Loucy (cell line): ENCODE measurements around the gene PPP4R2.

Source experiments
- H2AFZ ChIP-seq: fragments of 200-600 bp; sonication (generic); 2 replicates; pipeline ENCODE4 v1.6.0; 2016; ENCODE audit warnings: antibody characterized with exemption, mild to moderate bottlenecking, low read length, moderate library complexity
- H3F3A ChIP-seq: fragments of 200-600 bp; 2 replicates; pipeline ENCODE4 v1.6.0; 2016; ENCODE audit warnings: antibody characterized with exemption, low read depth, mild to moderate bottlenecking
- H3K27me3 ChIP-seq: fragments of 200-600 bp; sonication (generic); 2 replicates; pipeline ENCODE4 v1.6.1; 2014; ENCODE audit warnings: low read length, mild to moderate bottlenecking; ENCODE audit not compliant: insufficient read depth, poor library complexity, severe bottlenecking
- H3K36me3 ChIP-seq: fragments of 200-600 bp; sonication (generic); 2 replicates; pipeline ENCODE4 v1.6.1; 2016; ENCODE audit warnings: low read length; ENCODE audit not compliant: insufficient read depth
- H3K4me1 ChIP-seq: fragments of 200-600 bp; sonication (generic); 2 replicates; pipeline ENCODE4 v1.5.1; 2014; ENCODE audit warnings: low read length, mild to moderate bottlenecking; ENCODE audit not compliant: insufficient read depth, poor library complexity, severe bottlenecking
- H3K4me2 ChIP-seq: fragments of 200-600 bp; sonication (generic); 2 replicates; pipeline ENCODE4 v1.6.0; 2014; ENCODE audit warnings: antibody characterized with exemption, low read length, low read depth, mild to moderate bottlenecking; ENCODE audit not compliant: poor library complexity, severe bottlenecking
- H3K4me3 ChIP-seq: fragments of 200-600 bp; sonication (generic); 2 replicates; pipeline ENCODE4 v1.5.1; 2014; ENCODE audit warnings: low read length, mild to moderate bottlenecking, mixed read lengths; ENCODE audit not compliant: poor library complexity, severe bottlenecking
- H3K79me2 ChIP-seq: fragments of 200-600 bp; sonication (generic); 2 replicates; pipeline ENCODE4 v1.6.1; 2014; ENCODE audit warnings: low read length; ENCODE audit not compliant: insufficient read depth
- H3K9ac ChIP-seq: fragments of 200-600 bp; sonication (generic); 2 replicates; pipeline ENCODE4 v1.6.0; 2014; ENCODE audit warnings: mild to moderate bottlenecking, low read depth, low read length, moderate library complexity; ENCODE audit not compliant: poor library complexity, severe bottlenecking
- H3K9me2 ChIP-seq: fragments of 200-600 bp; sonication (generic); replicated peaks from 2 replicates; pipeline ENCODE4 v1.6.1; 2016; ENCODE audit warnings: low read depth, low read length, mixed read lengths
- H3K9me3 ChIP-seq: fragments of 200-600 bp; sonication (generic); 2 replicates; pipeline ENCODE4 v1.6.1; 2014; ENCODE audit warnings: mild to moderate bottlenecking, antibody characterized with exemption, low read length, low read depth; ENCODE audit not compliant: insufficient read depth
- H4K20me1 ChIP-seq: fragments of 200-600 bp; sonication (generic); 2 replicates; pipeline ENCODE4 v1.6.0; 2014; ENCODE audit warnings: antibody characterized with exemption, low read length, mild to moderate bottlenecking; ENCODE audit not compliant: insufficient read depth, poor library complexity, severe bottlenecking
- CTCF ChIP-seq: fragments of 200-600 bp; sonication (generic); conservative IDR thresholded peaks from 2 replicates; pipeline ENCODE4 v1.5.1; 2014; ENCODE audit warnings: mild to moderate bottlenecking, antibody characterized with exemption, low read length
- EZH2phosphoT487 ChIP-seq: fragments of 200-600 bp; IDR thresholded peaks from 2 replicates; pipeline ENCODE4 v1.6.1; 2018; ENCODE audit warnings: antibody characterized with exemption, mild to moderate bottlenecking, moderate library complexity, borderline replicate concordance

The PPP4R2 gene

GRCh38 chr3:73021301-73021835, 24.8 kb downstream of the PPP4R2 start:
- H3K4me2 ChIP-seq, result no peak overlapping the region
- no peaks in the 10 kb centered on the region for H3K4me1 ChIP-seq
- H3K27me3 ChIP-seq, result no peaks in the 10 kb centered on the region
- peaks cover 99% of the 10 kb centered on the region for H4K20me1 ChIP-seq
- no peak overlapping the region for H2AFZ ChIP-seq
- no peak for TF ChIP-seq CTCF
- no peak for TF ChIP-seq EZH2phosphoT487
- H3F3A ChIP-seq, result no peaks in the 10 kb centered on the region
- no peaks in the 10 kb centered on the region for H3K9me3 ChIP-seq
- H3K36me3 ChIP-seq, result peaks cover 14% of the 10 kb centered on the region; the same call in 1 of the 2 replicates
- no peaks in the 10 kb centered on the region for H3K9me2 ChIP-seq
- H3K4me3 ChIP-seq, result no peak overlapping the region
- H3K9ac ChIP-seq, result no peak overlapping the region
- H3K79me2 ChIP-seq, result no peaks in the 10 kb centered on the region; the same call in none of the 2 replicates

- Histone ChIP-seq H4K20me1 (peaks cover 100% of the 10 kb centered on the region), H3K4me1 (peaks cover 9% of the 10 kb centered on the region), H3K9ac (no peak overlapping the region), H3K9me3 (no peaks in the 10 kb centered on the region), H3K4me3 (no peak overlapping the region), H3F3A (no peaks in the 10 kb centered on the region), H3K36me3 (peaks cover 4% of the 10 kb centered on the region; the same call in 1 of the 2 replicates), H3K4me2 (no peak overlapping the region), H2AFZ (no peak overlapping the region), H3K79me2 (no peaks in the 10 kb centered on the region; the same call in none of the 2 replicates), H3K27me3 (no peaks in the 10 kb centered on the region), H3K9me2 (no peaks in the 10 kb centered on the region)
- no peak for TF ChIP-seq CTCF
- TF ChIP-seq EZH2phosphoT487, result no peak
These were observed 28.2 kb downstream of the PPP4R2 start for GRCh38 chr3:73024836-73025235.

GRCh38 chr3:73026111-73026759, 29.6 kb downstream of the PPP4R2 start:
- Histone ChIP-seq H3K9ac (no peak overlapping the region), H3K9me2 (no peaks in the 10 kb centered on the region), H3K27me3 (no peaks in the 10 kb centered on the region), H3F3A (no peaks in the 10 kb centered on the region), H3K4me3 (no peak overlapping the region), H3K4me2 (no peak overlapping the region), H3K36me3 (peaks cover 4% of the 10 kb centered on the region; the same call in 1 of the 2 replicates), H3K9me3 (no peaks in the 10 kb centered on the region), H3K79me2 (no peaks in the 10 kb centered on the region; the same call in none of the 2 replicates), H2AFZ (no peak overlapping the region), H3K4me1 (peaks cover 9% of the 10 kb centered on the region), H4K20me1 (peaks cover 99% of the 10 kb centered on the region)
- no peak for TF ChIP-seq EZH2phosphoT487
- TF ChIP-seq CTCF, result no peak
